Fibroblast of lung (primary cell): ENCODE data around the gene LATS2. TPM values are rescaled to one million over a fixed set of nuclear protein-coding genes. Genes with fewer than 3 reads are reported as not detected.

Experiments
- DNase-seq, 2 donors: peaks; one replicate each; pipeline versions ENCODE4 v3.0.0 to v3.0.0-alpha.2; 2010; ENCODE audit warnings: low read depth in 2 of 2
- H2AFZ ChIP-seq: 2 replicates; pipeline ENCODE4 v1.5.1; 2012; ENCODE audit warnings: low read length, control low read depth, inconsistent platforms
- H3K27ac ChIP-seq: 2 replicates; pipeline ENCODE4 v1.5.1; 2011; ENCODE audit warnings: low read length, control low read depth; ENCODE audit not compliant: insufficient read depth
- H3K27me3 ChIP-seq: 2 replicates; pipeline ENCODE4 v1.5.1; 2011; ENCODE audit warnings: mild to moderate bottlenecking, low read length; ENCODE audit not compliant: control insufficient read depth, insufficient read depth
- H3K36me3 ChIP-seq: 2 replicates; pipeline ENCODE4 v1.5.1; 2011; ENCODE audit warnings: low read length; ENCODE audit not compliant: control insufficient read depth, insufficient read depth
- H3K4me1 ChIP-seq: 2 replicates; pipeline ENCODE4 v1.5.1; 2011; ENCODE audit warnings: low read length; ENCODE audit not compliant: control insufficient read depth, insufficient read depth; ENCODE audit errors: extremely low read depth
- H3K4me2 ChIP-seq: 2 replicates; pipeline ENCODE4 v1.5.1; 2011; ENCODE audit warnings: low read length, control low read depth; ENCODE audit not compliant: insufficient read depth; ENCODE audit errors: extremely low read depth
- H3K4me3 ChIP-seq, 4 experiments: fragments of 200-600 bp in 1 of 4; sonication (generic) in 1 of 4; replicated peaks in 1 of 4; 2 replicates each; pipeline ENCODE4 v1.5.1; 2011 to 2016; ENCODE audit warnings: low read length in 4 of 4, low read depth in 3 of 4, mild to moderate bottlenecking in 3 of 4, control low read depth in 2 of 4, inconsistent platforms in 1 of 4, mixed read lengths in 1 of 4; ENCODE audit not compliant: insufficient read depth in 1 of 4; ENCODE audit errors: control extremely low read depth in 1 of 4
- H3K79me2 ChIP-seq: 2 replicates; pipeline ENCODE4 v1.5.1; 2012; ENCODE audit warnings: mild to moderate bottlenecking, low read length, inconsistent platforms; ENCODE audit not compliant: control insufficient read depth, insufficient read depth
- H3K9ac ChIP-seq: 2 replicates; pipeline ENCODE4 v1.5.1; 2011; ENCODE audit warnings: mild to moderate bottlenecking, low read length, control low read depth; ENCODE audit not compliant: insufficient read depth
- H3K9me3 ChIP-seq: 2 replicates; pipeline ENCODE4 v1.5.1; 2012; ENCODE audit warnings: low read depth, low read length; ENCODE audit not compliant: control insufficient read depth, insufficient read depth
- H4K20me1 ChIP-seq: 2 replicates; pipeline ENCODE4 v1.5.1; 2011; ENCODE audit warnings: low read length; ENCODE audit not compliant: control insufficient read depth, insufficient read depth; ENCODE audit errors: extremely low read depth
- EZH2 ChIP-seq: IDR thresholded peaks from 2 replicates; pipeline ENCODE4 v1.5.1; 2012; ENCODE audit warnings: low read length, control low read depth, mild to moderate bottlenecking; ENCODE audit errors: missing control alignments
- polyA plus RNA-seq, 2 donors: library from polyadenylated mRNA; depleted of rRNA in 1 of 2; stranded (reverse) in 1 of 2; unstranded in 1 of 2; fragments of >200 nt; gene quantifications; 2 replicates each; pipeline ENCODE4 v1.2.1, GENCODE V29; 2011 to 2012; ENCODE audit warnings: missing spikeins in 1 of 2
- total RNA-seq: library from RNA; depleted of rRNA; stranded (reverse); fragments of >200 nt; gene quantifications from 2 replicates; pipeline ENCODE4 v1.2.1, GENCODE V29; 2014
- TF ChIP-seq, protein P1 (sequence below), 2 donors: IDR thresholded peaks in 1 of 2; conservative IDR thresholded peaks in 1 of 2; 1 replicate in 1 of 2; 2 replicates in 1 of 2; pipeline ENCODE4 v1.5.1; 2011 to 2012; ENCODE audit warnings: low read length in 2 of 2, control low read depth in 1 of 2, inconsistent platforms in 1 of 2, low read depth in 1 of 2, mild to moderate bottlenecking in 1 of 2

Gene LATS2
- total and polyA plus RNA-seq, 2 donors (not counting 1 experiment from before 2014, with no cell fraction given), result 16.2 to 32.0 TPM

DNA sequence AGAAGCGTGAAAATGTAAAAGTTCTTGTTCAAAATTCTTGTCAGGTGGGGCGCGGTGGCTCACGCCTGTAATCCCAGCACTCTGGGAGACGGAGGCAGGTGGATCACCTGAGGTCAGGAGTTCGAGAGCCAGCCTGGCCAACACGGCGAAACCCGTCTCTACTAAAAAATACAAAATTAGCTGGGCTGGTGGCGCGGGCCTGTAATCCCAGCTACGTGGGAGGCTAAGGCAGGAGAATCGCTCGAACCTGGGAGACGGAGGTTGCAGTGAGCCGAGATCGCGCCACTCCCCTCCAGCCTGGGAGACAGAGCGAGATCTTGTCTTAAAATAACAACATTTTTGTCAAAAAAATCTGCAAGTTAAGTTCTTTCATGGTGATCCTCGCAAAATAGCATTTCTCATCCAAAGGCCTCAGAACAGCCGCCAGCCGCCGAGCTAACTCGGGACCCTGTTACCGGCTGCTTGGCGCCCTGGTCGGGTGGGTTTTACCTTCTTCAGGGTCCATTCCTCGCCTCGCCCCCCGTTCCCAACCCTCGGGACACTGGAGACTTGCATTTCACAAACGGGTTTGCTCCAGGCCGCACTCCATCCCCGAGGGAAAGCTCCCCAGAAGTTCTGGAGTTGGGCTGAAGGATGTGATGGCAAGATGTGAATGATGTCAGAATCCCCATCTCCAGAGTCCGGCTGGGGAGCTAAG, 1.6 kb downstream of the LATS2 start:
- peak overlapping the region; percentile 99 for H3K27ac ChIP-seq
- no peaks in the 10 kb centered on the region for H3K9me3 ChIP-seq
- peak overlapping the region; percentile 100 for H3K9ac ChIP-seq
- peak overlapping the region; percentile 58 to 94 (median 92) for H3K4me3 ChIP-seq
- H3K36me3 ChIP-seq, result no peaks in the 10 kb centered on the region
- peak overlapping the region; percentile 92 for H3K4me2 ChIP-seq
- no peaks in the 10 kb centered on the region for H3K27me3 ChIP-seq
- peaks cover 60% of the 10 kb centered on the region for H3K79me2 ChIP-seq
- DNase-seq, result no peak
- H2AFZ ChIP-seq, result no peak overlapping the region
- TF ChIP-seq EZH2, result no peak
- TF ChIP-seq, protein P1, sequence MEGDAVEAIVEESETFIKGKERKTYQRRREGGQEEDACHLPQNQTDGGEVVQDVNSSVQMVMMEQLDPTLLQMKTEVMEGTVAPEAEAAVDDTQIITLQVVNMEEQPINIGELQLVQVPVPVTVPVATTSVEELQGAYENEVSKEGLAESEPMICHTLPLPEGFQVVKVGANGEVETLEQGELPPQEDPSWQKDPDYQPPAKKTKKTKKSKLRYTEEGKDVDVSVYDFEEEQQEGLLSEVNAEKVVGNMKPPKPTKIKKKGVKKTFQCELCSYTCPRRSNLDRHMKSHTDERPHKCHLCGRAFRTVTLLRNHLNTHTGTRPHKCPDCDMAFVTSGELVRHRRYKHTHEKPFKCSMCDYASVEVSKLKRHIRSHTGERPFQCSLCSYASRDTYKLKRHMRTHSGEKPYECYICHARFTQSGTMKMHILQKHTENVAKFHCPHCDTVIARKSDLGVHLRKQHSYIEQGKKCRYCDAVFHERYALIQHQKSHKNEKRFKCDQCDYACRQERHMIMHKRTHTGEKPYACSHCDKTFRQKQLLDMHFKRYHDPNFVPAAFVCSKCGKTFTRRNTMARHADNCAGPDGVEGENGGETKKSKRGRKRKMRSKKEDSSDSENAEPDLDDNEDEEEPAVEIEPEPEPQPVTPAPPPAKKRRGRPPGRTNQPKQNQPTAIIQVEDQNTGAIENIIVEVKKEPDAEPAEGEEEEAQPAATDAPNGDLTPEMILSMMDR (conservative IDR thresholded peaks at IDR 0.05 in 1 of 2, IDR thresholded peaks at IDR 0.05 in 1 of 2; ENCODE audit: low read depth in 1 of 2, low read length in 2 of 2), result no peak
- peaks cover 9% of the 10 kb centered on the region for H3K4me1 ChIP-seq
- no peaks in the 10 kb centered on the region for H4K20me1 ChIP-seq

- no peaks in the 10 kb centered on the region for H3K27me3 ChIP-seq
- no peaks in the 10 kb centered on the region for H4K20me1 ChIP-seq
- H3K4me1 ChIP-seq, result peaks cover 9% of the 10 kb centered on the region
- peak overlapping the region in 3 of 4 experiments; percentile 9 to 23 (median 23) for H3K4me3 ChIP-seq
- no peak overlapping the region for H2AFZ ChIP-seq
- no peak overlapping the region for H3K9ac ChIP-seq
- TF ChIP-seq, protein P1 (conservative IDR thresholded peaks at IDR 0.05 in 1 of 2, IDR thresholded peaks at IDR 0.05 in 1 of 2; ENCODE audit: low read depth in 1 of 2, low read length in 2 of 2), result no peak
- no peak for TF ChIP-seq EZH2
- no peak overlapping the region for H3K27ac ChIP-seq
- no peaks in the 10 kb centered on the region for H3K36me3 ChIP-seq
- DNase-seq, result peak; percentile 40 to 51
- H3K4me2 ChIP-seq, result peak overlapping the region; percentile 77
- H3K79me2 ChIP-seq, result peaks cover 74% of the 10 kb centered on the region
- H3K9me3 ChIP-seq, result no peaks in the 10 kb centered on the region
These were observed 3.0 kb downstream of the LATS2 start for GRCh38 chr13:21058361-21058760.

GRCh38 chr13:21055511-21056045, 5.8 kb downstream of the LATS2 start:
- no peaks in the 10 kb centered on the region for H3K36me3 ChIP-seq
- H3K4me1 ChIP-seq, result peaks cover 6% of the 10 kb centered on the region
- no peak for DNase-seq
- no peaks in the 10 kb centered on the region for H3K27me3 ChIP-seq
- no peaks in the 10 kb centered on the region for H4K20me1 ChIP-seq
- no peak overlapping the region for H2AFZ ChIP-seq
- peak overlapping the region; percentile 45 for H3K27ac ChIP-seq
- H3K9me3 ChIP-seq, result no peaks in the 10 kb centered on the region
- no peak for TF ChIP-seq EZH2
- TF ChIP-seq, protein P1 (conservative IDR thresholded peaks at IDR 0.05 in 1 of 2, IDR thresholded peaks at IDR 0.05 in 1 of 2; ENCODE audit: low read depth in 1 of 2, low read length in 2 of 2), result no peak
- H3K4me2 ChIP-seq, result peak overlapping the region; percentile 57
- no peak overlapping the region for H3K9ac ChIP-seq
- H3K4me3 ChIP-seq, result no peak overlapping the region
- H3K79me2 ChIP-seq, result peaks cover 96% of the 10 kb centered on the region
